ENCODE measurements around the gene SF3B1.
A peak's percentile ranks its signal among the peaks of the same experiment; 100 is the strongest.
"Not testable (repeated sequence)": the region's sequence is repeated elsewhere in the genome, so short reads cannot be mapped to it uniquely, and the experiment has no call there.

Gene SF3B1

GRCh38 chr2:197453123-197453913 lies 18.5 kb upstream of the SF3B1 start, which contains the start of gene COQ10B:
Gene COQ10B (plus strand): TSS chr2:197453552. CDS start chr2:197453561, 9 bp downstream.
- Histone ChIP-seq H3K23ac (ENCODE audit: low read length in 2 of 2) (peak within 1 kb of the TSS in 1 of 2 experiments; percentile 46), H3K14ac (ENCODE audit: low read length in 2 of 2) (peak within 1 kb of the TSS in 1 of 2 experiments; percentile 99), H3K4me2 (ENCODE audit: low read length, poor library complexity, severe bottlenecking) (peak within 1 kb of the TSS; percentile 73), H2BK120ac (ENCODE audit: low read depth, low read length) (peak within 1 kb of the TSS; percentile 71), H3K27ac (ENCODE audit: low read length, poor library complexity, severe bottlenecking) (peak within 1 kb of the TSS; percentile 100), H3K9ac (ENCODE audit: low read length) (peak within 1 kb of the TSS; percentile 99), H3K36me3 (ENCODE audit: control insufficient read depth in 1 of 2, insufficient read depth in 2 of 2, low read depth in 1 of 2, low read length in 2 of 2) (peaks cover 0 to 3% of the 10 kb centered on the region in 2 experiments), H3K4ac (ENCODE audit: low read depth in 1 of 2, low read length in 2 of 2) (peak within 1 kb of the TSS; percentile 93 to 100), H3K9me3 (ENCODE audit: control insufficient read depth, low read length) (no peaks in the 10 kb centered on the region), H2AFZ (ENCODE audit: low read depth, low read length) (peak within 1 kb of the TSS; percentile 93), H3K18ac (ENCODE audit: low read depth in 1 of 2, low read length in 2 of 2) (peak within 1 kb of the TSS; percentile 99 to 100), H2BK12ac (ENCODE audit: low read length in 2 of 2) (peak within 1 kb of the TSS in 1 of 2 experiments; percentile 83), H3K27me3 (ENCODE audit: control insufficient read depth in 1 of 2, insufficient read depth in 1 of 2, low read length in 2 of 2) (no peaks in the 10 kb centered on the region), H4K8ac (ENCODE audit: low read length) (peak within 1 kb of the TSS; percentile 98), H2AK5ac (ENCODE audit: low read length, severe bottlenecking) (peak within 1 kb of the TSS; percentile 85), H3K4me3 (ENCODE audit: insufficient read depth in 1 of 2, low read depth in 1 of 2, low read length in 2 of 2) (peak within 1 kb of the TSS; percentile 84 to 94), H2BK15ac (ENCODE audit: low read depth, poor library complexity, severe bottlenecking) (peak within 1 kb of the TSS; percentile 83), H3K79me1 (replicated peaks; ENCODE audit: low read length, poor library complexity, severe bottlenecking) (peaks cover 2% of the 10 kb centered on the region), H4K91ac (ENCODE audit: low read length) (peak within 1 kb of the TSS; percentile 98), H3K4me1 (ENCODE audit: control insufficient read depth, insufficient read depth, low read depth, low read length) (peaks cover 5% of the 10 kb centered on the region), H2BK5ac (ENCODE audit: low read depth, low read length, poor library complexity, severe bottlenecking) (peak within 1 kb of the TSS; percentile 99)
- WGBS, result under 1% methylated on average over 70 of the region's 70 CpGs
- peak; percentile 100 for DNase-seq

GRCh38 chr2:197452754-197453122 lies 17.9 kb upstream of the SF3B1 start:
- Histone ChIP-seq H2AFZ (ENCODE audit: low read depth, low read length) (peak overlapping the region; percentile 93), H3K23ac (ENCODE audit: low read length in 2 of 2) (peak overlapping the region in 1 of 2 experiments; percentile 17), H3K14ac (ENCODE audit: low read length in 2 of 2) (peak overlapping the region in 1 of 2 experiments; percentile 95), H3K79me1 (replicated peaks; ENCODE audit: low read length, poor library complexity, severe bottlenecking) (peaks cover 2% of the 10 kb centered on the region), H2BK15ac (ENCODE audit: low read depth, poor library complexity, severe bottlenecking) (peak overlapping the region; percentile 8), H3K4me2 (ENCODE audit: low read length, poor library complexity, severe bottlenecking) (peak overlapping the region; percentile 73), H4K91ac (ENCODE audit: low read length) (peak overlapping the region; percentile 88), H2BK12ac (ENCODE audit: low read length in 2 of 2) (peak overlapping the region in 1 of 2 experiments; percentile 83), H3K27ac (ENCODE audit: low read length, poor library complexity, severe bottlenecking) (peak overlapping the region; percentile 91), H3K4me1 (ENCODE audit: control insufficient read depth, insufficient read depth, low read depth, low read length) (peaks cover 5% of the 10 kb centered on the region), H3K4me3 (ENCODE audit: insufficient read depth in 1 of 2, low read depth in 1 of 2, low read length in 2 of 2) (peak overlapping the region; percentile 62 to 84), H3K9ac (ENCODE audit: low read length) (peak overlapping the region; percentile 99), H3K18ac (ENCODE audit: low read depth in 1 of 2, low read length in 2 of 2) (peak overlapping the region; percentile 78 to 85), H3K27me3 (ENCODE audit: control insufficient read depth in 1 of 2, insufficient read depth in 1 of 2, low read length in 2 of 2) (no peaks in the 10 kb centered on the region), H2BK5ac (ENCODE audit: low read depth, low read length, poor library complexity, severe bottlenecking) (peak overlapping the region; percentile 15), H3K36me3 (ENCODE audit: control insufficient read depth in 1 of 2, insufficient read depth in 2 of 2, low read depth in 1 of 2, low read length in 2 of 2) (peaks cover 0 to 3% of the 10 kb centered on the region in 2 experiments), H3K9me3 (ENCODE audit: control insufficient read depth, low read length) (no peaks in the 10 kb centered on the region), H2BK120ac (ENCODE audit: low read depth, low read length) (no peak overlapping the region), H3K4ac (ENCODE audit: low read depth in 1 of 2, low read length in 2 of 2) (peak overlapping the region; percentile 71 to 85), H2AK5ac (ENCODE audit: low read length, severe bottlenecking) (no peak overlapping the region), H4K8ac (ENCODE audit: low read length) (peak overlapping the region; percentile 94)
- no peak for DNase-seq
- 18% methylated on average over 11 of the region's 11 CpGs for WGBS

GRCh38 chr2:197450935-197451358 lies 16.1 kb upstream of the SF3B1 start:
- H3K18ac ChIP-seq (ENCODE audit: low read depth in 1 of 2, low read length in 2 of 2), result not testable (repeated sequence)

GRCh38 chr2:197450465-197450864 lies 15.6 kb upstream of the SF3B1 start:
- Histone ChIP-seq H4K8ac (ENCODE audit: low read length) (no peak overlapping the region), H3K36me3 (ENCODE audit: control insufficient read depth in 1 of 2, insufficient read depth in 2 of 2, low read depth in 1 of 2, low read length in 2 of 2) (no peaks in the 10 kb centered on the region), H2AK5ac (ENCODE audit: low read length, severe bottlenecking) (no peak overlapping the region), H3K27ac (ENCODE audit: low read length, poor library complexity, severe bottlenecking) (no peak overlapping the region), H3K14ac (ENCODE audit: low read length in 2 of 2) (no peak overlapping the region), H2BK120ac (ENCODE audit: low read depth, low read length) (no peak overlapping the region), H3K4ac (ENCODE audit: low read depth in 1 of 2, low read length in 2 of 2) (no peak overlapping the region), H3K9me3 (ENCODE audit: control insufficient read depth, low read length) (no peaks in the 10 kb centered on the region), H2BK15ac (ENCODE audit: low read depth, poor library complexity, severe bottlenecking) (no peak overlapping the region), H3K4me1 (ENCODE audit: control insufficient read depth, insufficient read depth, low read depth, low read length) (peaks cover 3% of the 10 kb centered on the region), H2AFZ (ENCODE audit: low read depth, low read length) (no peak overlapping the region), H3K4me3 (ENCODE audit: insufficient read depth in 1 of 2, low read depth in 1 of 2, low read length in 2 of 2) (no peak overlapping the region), H3K79me1 (replicated peaks; ENCODE audit: low read length, poor library complexity, severe bottlenecking) (peaks cover 2% of the 10 kb centered on the region), H3K27me3 (ENCODE audit: control insufficient read depth in 1 of 2, insufficient read depth in 1 of 2, low read length in 2 of 2) (no peaks in the 10 kb centered on the region), H4K91ac (ENCODE audit: low read length) (no peak overlapping the region), H3K4me2 (ENCODE audit: low read length, poor library complexity, severe bottlenecking) (no peak overlapping the region), H2BK5ac (ENCODE audit: low read depth, low read length, poor library complexity, severe bottlenecking) (no peak overlapping the region), H2BK12ac (ENCODE audit: low read length in 2 of 2) (no peak overlapping the region), H3K18ac (ENCODE audit: low read depth in 1 of 2, low read length in 2 of 2) (no peak overlapping the region), H3K9ac (ENCODE audit: low read length) (no peak overlapping the region), H3K23ac (ENCODE audit: low read length in 2 of 2) (no peak overlapping the region)
- DNase-seq, result no peak
- 93% methylated on average over 25 of the region's 25 CpGs for WGBS

More at GRCh38 chr2:197450935-197451358, 16.1 kb upstream of the SF3B1 start:
- not testable (repeated sequence) for H3K27ac ChIP-seq (ENCODE audit: low read length, poor library complexity, severe bottlenecking); H3K4me1 ChIP-seq (ENCODE audit: control insufficient read depth, insufficient read depth, low read depth, low read length); DNase-seq; H3K4me3 ChIP-seq (ENCODE audit: insufficient read depth in 1 of 2, low read depth in 1 of 2, low read length in 2 of 2); H3K23ac ChIP-seq (ENCODE audit: low read length in 2 of 2); H2AFZ ChIP-seq (ENCODE audit: low read depth, low read length); H2AK5ac ChIP-seq (ENCODE audit: low read length, severe bottlenecking); H3K27me3 ChIP-seq (ENCODE audit: control insufficient read depth in 1 of 2, insufficient read depth in 1 of 2, low read length in 2 of 2); H2BK15ac ChIP-seq (ENCODE audit: low read depth, poor library complexity, severe bottlenecking); H3K9me3 ChIP-seq (ENCODE audit: control insufficient read depth, low read length); H3K9ac ChIP-seq (ENCODE audit: low read length); H3K79me1 ChIP-seq (replicated peaks; ENCODE audit: low read length, poor library complexity, severe bottlenecking); H2BK120ac ChIP-seq (ENCODE audit: low read depth, low read length); H3K36me3 ChIP-seq (ENCODE audit: control insufficient read depth in 1 of 2, insufficient read depth in 2 of 2, low read depth in 1 of 2, low read length in 2 of 2); H4K91ac ChIP-seq (ENCODE audit: low read length); H3K14ac ChIP-seq (ENCODE audit: low read length in 2 of 2); H2BK5ac ChIP-seq (ENCODE audit: low read depth, low read length, poor library complexity, severe bottlenecking); H3K4me2 ChIP-seq (ENCODE audit: low read length, poor library complexity, severe bottlenecking); H4K8ac ChIP-seq (ENCODE audit: low read length); H2BK12ac ChIP-seq (ENCODE audit: low read length in 2 of 2); H3K4ac ChIP-seq (ENCODE audit: low read depth in 1 of 2, low read length in 2 of 2)
- 84% methylated on average over 6 of the region's 6 CpGs for WGBS

Measured in mesenchymal stem cell (in vitro differentiated cells and primary cell).